ENCODE measurements around the gene SPPL2B.

DNA sequence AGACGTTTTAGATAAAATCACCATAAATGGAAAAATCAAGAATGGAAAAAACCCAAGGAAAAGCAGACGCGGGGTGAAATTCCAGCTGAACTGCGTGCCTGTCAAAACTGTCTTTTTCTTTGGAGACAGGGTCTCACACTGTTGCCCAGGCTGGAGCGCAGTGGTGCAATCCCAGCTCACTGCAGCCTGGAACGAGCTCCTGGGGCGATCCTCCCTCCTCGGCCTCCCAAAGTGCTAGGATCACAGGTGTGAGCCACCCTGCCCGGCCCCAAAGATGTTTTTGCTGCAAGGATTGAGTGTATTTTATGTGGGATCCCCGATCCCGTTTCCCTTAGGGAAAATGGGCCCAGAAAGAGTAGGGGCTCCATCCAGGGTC lies 45.6 kb upstream of the SPPL2B start:
- TF ChIP-seq POLR2A (IDR thresholded peaks at IDR 0.05) (no peak), POLR2AphosphoS5 (IDR thresholded peaks at IDR 0.05) (no peak), EP300 (IDR thresholded peaks at IDR 0.05) (no peak)
- TF ChIP-seq, protein P1, sequence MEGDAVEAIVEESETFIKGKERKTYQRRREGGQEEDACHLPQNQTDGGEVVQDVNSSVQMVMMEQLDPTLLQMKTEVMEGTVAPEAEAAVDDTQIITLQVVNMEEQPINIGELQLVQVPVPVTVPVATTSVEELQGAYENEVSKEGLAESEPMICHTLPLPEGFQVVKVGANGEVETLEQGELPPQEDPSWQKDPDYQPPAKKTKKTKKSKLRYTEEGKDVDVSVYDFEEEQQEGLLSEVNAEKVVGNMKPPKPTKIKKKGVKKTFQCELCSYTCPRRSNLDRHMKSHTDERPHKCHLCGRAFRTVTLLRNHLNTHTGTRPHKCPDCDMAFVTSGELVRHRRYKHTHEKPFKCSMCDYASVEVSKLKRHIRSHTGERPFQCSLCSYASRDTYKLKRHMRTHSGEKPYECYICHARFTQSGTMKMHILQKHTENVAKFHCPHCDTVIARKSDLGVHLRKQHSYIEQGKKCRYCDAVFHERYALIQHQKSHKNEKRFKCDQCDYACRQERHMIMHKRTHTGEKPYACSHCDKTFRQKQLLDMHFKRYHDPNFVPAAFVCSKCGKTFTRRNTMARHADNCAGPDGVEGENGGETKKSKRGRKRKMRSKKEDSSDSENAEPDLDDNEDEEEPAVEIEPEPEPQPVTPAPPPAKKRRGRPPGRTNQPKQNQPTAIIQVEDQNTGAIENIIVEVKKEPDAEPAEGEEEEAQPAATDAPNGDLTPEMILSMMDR (IDR thresholded peaks at IDR 0.05), result no peak
